ENCODE results near the gene ABHD3. TPM values are rescaled to one million over a fixed set of nuclear protein-coding genes. Genes with fewer than 3 reads are reported as not detected.

ABHD3 gene
- total RNA-seq, 2 donors from 2014 or later, result 14.2 to 24.5 TPM

- H3K36me3 Mint-ChIP-seq (ENCODE audit: low read depth), result peaks cover 48% of the 10 kb centered on the region
- peaks cover 5% of the 10 kb centered on the region for H3K27me3 Mint-ChIP-seq (ENCODE audit: insufficient read depth)
- Histone ChIP-seq H3K27ac (ENCODE audit: low read depth, low read length) (no peak overlapping the region), H3K9ac (ENCODE audit: extremely low read depth, low read length, poor library complexity, severe bottlenecking) (no peak overlapping the region), H3K9me3 (ENCODE audit: control insufficient read depth, low read length) (peaks cover 4% of the 10 kb centered on the region), H3K36me3 (ENCODE audit: control insufficient read depth, insufficient read depth, low read length) (peaks cover 40% of the 10 kb centered on the region), H3K27me3 (ENCODE audit: control insufficient read depth, insufficient read depth, low read length, poor library complexity, severe bottlenecking) (no peaks in the 10 kb centered on the region), H3K4me1 (ENCODE audit: control insufficient read depth, insufficient read depth, low read length) (no peaks in the 10 kb centered on the region), H3K4me3 (ENCODE audit: low read length) (no peak overlapping the region)
- no peak for TF ChIP-seq CTCF (conservative IDR thresholded peaks at IDR 0.05)
- H3K4me3 Mint-ChIP-seq, result no peak overlapping the region
- H3K4me1 Mint-ChIP-seq, result peaks cover 10% of the 10 kb centered on the region
- DNase-seq, result no peak
- H3K9me3 Mint-ChIP-seq, result peaks cover 6% of the 10 kb centered on the region
- WGBS, 2 experiments (ENCODE audit: insufficient coverage in 1 of 2, insufficient read length in 1 of 2), result 94 to 100% methylated on average over 2 to 6 of the region's 6 CpGs
- H3K27ac Mint-ChIP-seq, result no peak overlapping the region
Observed at GRCh38 chr18:21700528-21701075, 4.0 kb downstream of the ABHD3 start.

GRCh38 chr18:21693322-21693721 lies 11.3 kb downstream of the ABHD3 start:
- Histone ChIP-seq H3K36me3 (ENCODE audit: control insufficient read depth, insufficient read depth, low read length) (peaks cover 52% of the 10 kb centered on the region), H3K9me3 (ENCODE audit: control insufficient read depth, low read length) (peaks cover 28% of the 10 kb centered on the region), H3K27me3 (ENCODE audit: control insufficient read depth, insufficient read depth, low read length, poor library complexity, severe bottlenecking) (no peaks in the 10 kb centered on the region), H3K9ac (ENCODE audit: extremely low read depth, low read length, poor library complexity, severe bottlenecking) (no peak overlapping the region), H3K4me3 (ENCODE audit: low read length) (no peak overlapping the region), H3K27ac (ENCODE audit: low read depth, low read length) (no peak overlapping the region), H3K4me1 (ENCODE audit: control insufficient read depth, insufficient read depth, low read length) (no peaks in the 10 kb centered on the region)
- Mint-ChIP-seq H3K9me3 (peaks cover 17% of the 10 kb centered on the region), H3K4me3 (no peak overlapping the region), H3K27me3 (ENCODE audit: insufficient read depth) (no peaks in the 10 kb centered on the region), H3K27ac (no peak overlapping the region), H3K36me3 (ENCODE audit: low read depth) (peaks cover 68% of the 10 kb centered on the region), H3K4me1 (no peaks in the 10 kb centered on the region)
- no peak for DNase-seq
- TF ChIP-seq CTCF (conservative IDR thresholded peaks at IDR 0.05), result no peak
- WGBS, 2 experiments (ENCODE audit: insufficient coverage in 1 of 2, insufficient read length in 1 of 2), result 83 to 100% methylated on average over 1 to 2 of the region's 2 CpGs

DNA sequence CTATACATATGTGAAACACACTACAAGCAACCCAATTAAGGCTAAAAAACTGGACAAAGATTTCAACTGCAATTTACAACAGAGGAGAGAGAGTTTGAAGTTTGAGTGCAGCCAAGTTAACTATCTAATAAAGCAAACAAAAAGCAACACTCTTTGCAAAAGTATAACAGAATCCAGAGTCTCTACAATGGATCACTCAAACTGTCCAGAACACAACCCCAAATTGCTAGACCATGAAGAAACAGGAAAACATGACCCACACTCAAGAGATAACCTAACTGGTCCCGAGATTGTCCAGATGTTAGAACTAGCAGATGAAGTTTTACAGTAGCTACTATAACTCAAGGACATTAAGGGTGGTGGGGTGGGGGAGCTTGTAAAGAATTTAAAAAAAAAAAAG lies 14.8 kb downstream of the ABHD3 start:
- no peak for TF ChIP-seq CTCF (conservative IDR thresholded peaks at IDR 0.05)
- Histone ChIP-seq H3K4me3 (ENCODE audit: low read length) (no peak overlapping the region), H3K9me3 (ENCODE audit: control insufficient read depth, low read length) (peaks cover 28% of the 10 kb centered on the region), H3K36me3 (ENCODE audit: control insufficient read depth, insufficient read depth, low read length) (peaks cover 51% of the 10 kb centered on the region), H3K27me3 (ENCODE audit: control insufficient read depth, insufficient read depth, low read length, poor library complexity, severe bottlenecking) (no peaks in the 10 kb centered on the region), H3K4me1 (ENCODE audit: control insufficient read depth, insufficient read depth, low read length) (no peaks in the 10 kb centered on the region), H3K27ac (ENCODE audit: low read depth, low read length) (no peak overlapping the region), H3K9ac (ENCODE audit: extremely low read depth, low read length, poor library complexity, severe bottlenecking) (no peak overlapping the region)
- Mint-ChIP-seq H3K27me3 (ENCODE audit: insufficient read depth) (no peaks in the 10 kb centered on the region), H3K36me3 (ENCODE audit: low read depth) (peaks cover 65% of the 10 kb centered on the region), H3K27ac (no peak overlapping the region), H3K9me3 (peaks cover 17% of the 10 kb centered on the region), H3K4me3 (no peak overlapping the region), H3K4me1 (peaks cover 5% of the 10 kb centered on the region)
- no peak for DNase-seq
- no CpG with 5 or more reads among the region's 1 CpG for WGBS, 2 experiments (ENCODE audit: insufficient coverage in 1 of 2, insufficient read length in 1 of 2)

All from endodermal cell (in vitro differentiated cells).